Hippocampal formation (tissue), 2 donors: ENCODE data around the gene SYS1.
"Not testable (repeated sequence)": the region's sequence is repeated elsewhere in the genome, so short reads cannot be mapped to it uniquely, and the experiment has no call there.

Source experiments
- DNase-seq, 2 donors: peaks; one replicate each; lab custom pipeline; 2025; lab: John Stamatoyannopoulos, UW

The SYS1 gene

GRCh38 chr20:45340236-45340847 is 22.6 kb upstream of the SYS1 start:
- DNase-seq: no peak

GRCh38 chr20:45340951-45341350 is 22.0 kb upstream of the SYS1 start:
- DNase-seq: no peak

DNA sequence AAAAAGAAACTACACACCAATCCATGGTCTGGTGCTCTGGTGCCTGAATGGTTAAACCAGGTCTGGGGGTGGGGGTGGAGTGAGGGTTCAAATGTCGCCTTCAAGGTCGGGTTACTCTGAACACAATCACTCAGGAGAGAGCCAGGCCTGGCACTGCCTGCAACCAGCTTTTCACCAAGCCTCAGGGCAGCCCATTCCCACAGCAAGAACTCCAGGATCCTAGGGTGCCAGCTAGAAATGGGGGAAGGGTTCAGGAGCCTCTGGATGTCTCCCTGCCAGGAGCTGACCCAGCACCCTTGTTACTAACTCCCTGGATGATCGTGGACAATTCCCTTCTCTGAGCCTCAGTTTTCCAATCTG is 21.4 kb upstream of the SYS1 start:
- no peak for DNase-seq

DNA sequence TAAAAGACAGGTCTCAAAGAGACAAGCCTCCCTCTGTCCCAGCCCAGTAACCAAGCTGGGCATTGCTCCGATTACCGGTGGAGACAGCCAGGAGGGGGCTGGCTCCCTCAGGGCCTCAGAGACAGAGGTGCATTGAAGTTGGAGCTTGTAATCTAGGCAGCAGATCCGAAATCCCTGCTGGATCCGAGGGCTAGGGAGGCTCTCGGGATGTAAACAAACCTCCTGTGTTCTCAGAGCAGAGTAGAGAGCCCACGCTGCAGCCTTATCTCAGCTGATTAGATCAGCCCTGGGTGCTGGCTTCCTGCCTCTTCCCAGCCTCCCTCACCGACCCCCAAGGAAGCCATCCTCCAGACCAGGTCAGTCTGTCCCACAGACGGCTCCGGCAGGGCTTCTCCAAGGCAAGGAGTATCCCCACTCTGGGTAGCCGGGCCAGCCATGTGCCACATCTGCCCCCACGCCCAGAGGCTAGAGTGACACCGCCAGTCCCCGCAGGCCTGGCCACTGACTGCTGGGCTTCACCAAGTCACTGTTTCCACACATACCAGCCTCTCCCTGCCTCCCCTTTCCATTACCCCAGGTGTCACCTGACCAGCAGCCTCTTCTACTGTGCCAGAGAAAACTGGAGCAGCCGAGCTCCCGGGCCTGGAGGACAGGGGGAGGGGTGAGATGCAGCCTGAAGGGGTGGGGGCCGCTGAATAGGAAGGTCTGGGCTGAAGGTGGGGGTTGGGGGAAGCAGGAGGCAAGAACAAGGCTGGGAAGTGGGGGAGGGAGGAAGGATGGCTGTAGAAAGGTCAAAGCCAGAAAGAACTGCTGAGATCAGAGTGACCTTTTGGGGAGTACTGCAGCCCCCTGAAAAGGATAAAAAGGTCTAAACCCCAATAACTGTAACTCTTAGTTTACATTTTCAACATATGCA is 20.8 kb upstream of the SYS1 start:
- DNase-seq: peak; percentile 23 to 46

DNA sequence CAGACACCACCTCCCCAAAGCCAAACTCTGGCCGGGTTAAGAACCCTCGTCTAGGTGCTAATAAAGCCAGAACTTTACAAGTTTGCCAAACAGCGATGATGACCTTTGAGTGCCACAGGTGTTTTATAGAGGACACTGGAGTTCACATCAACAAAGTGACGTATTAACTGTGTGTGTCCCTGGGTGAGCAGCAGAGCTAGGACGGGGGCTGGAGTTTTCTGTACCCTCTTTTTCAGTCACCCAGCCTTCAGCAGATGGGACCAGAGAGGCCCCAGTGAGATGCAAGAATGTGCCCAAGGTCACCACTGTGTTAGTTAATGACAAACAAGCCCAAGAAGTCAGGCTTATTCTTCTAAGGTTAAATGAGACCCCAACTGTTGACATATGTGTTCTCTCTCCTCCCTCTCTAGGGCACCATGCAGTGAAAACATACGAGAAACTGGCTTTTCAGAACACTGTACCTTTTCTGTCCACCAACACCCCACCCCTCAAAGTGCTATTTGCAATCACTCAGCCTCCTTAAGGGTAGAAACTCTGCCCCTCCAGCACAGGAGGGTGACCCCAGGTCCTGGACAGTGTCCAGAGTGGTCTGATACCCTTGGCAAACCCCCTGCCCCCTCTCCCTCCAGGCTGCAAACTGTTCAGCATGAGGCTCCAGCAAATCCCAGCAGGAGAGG is 20.0 kb upstream of the SYS1 start:
- no peak for DNase-seq

DNA sequence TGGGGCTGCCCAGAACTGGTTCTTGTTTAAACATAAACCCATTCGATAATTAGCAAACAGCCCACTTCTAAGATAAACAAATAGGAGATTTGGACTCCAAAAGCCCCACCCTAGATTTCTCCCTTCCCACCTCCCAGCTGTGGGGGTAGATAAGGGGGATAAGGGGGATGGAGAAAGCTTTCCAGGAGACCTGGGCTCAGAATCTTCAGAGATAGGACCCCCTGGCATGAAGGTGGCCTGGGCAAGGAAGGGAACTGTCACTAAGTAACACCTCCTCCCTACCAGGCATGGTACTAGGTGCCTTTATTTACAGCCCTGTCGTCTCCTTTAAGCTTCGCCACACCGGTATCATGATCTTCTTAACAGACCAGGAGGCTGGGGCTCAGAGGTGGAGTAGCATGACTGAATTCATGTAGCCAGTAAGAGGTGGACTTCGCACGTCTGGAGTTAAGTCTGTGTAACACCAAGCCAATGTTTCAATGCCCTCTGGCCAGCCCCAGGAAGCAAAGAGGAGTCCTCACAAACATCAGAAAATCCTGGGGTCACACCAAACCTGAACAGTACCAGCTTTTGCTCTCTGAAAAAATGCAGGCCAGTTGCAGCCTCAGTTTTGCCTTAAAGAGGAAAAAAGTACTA is 19.3 kb upstream of the SYS1 start:
- no peak for DNase-seq

DNA sequence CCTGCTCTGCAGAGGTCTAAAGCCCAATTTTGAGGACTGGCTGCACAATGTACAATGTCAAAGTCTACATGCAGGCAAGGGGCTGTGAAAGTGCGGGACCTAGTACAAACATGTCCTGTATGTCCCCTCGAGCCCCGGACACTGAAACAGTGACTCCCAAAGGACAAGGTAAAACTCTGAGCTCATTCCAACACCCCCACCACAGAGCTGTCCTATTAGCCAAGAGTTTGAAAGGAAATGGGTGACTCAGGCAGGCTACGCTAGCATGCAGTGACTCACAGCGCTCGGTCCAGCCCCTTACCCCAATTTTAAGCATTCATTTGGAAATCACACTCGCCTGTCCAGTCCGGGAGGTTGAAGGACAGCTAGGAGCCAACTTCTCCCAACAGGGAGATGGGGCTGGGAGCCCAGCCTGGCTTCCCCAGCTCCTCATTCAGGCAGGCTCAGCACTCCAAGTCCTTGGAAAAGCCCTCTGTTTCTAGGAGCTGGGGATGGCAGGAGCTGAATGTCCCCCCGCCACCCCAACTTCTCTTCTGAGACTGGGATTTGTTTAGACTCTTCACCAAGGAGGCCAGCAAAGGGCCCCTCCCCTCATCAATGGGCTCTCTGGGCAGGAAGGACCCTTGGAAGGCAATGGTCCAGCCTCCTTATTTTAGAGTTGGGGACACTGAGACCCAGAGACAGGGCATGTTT is 18.6 kb upstream of the SYS1 start:
- peak in 1 of 2 donors; percentile 13 for DNase-seq

- DNase-seq: peak in 1 of 2 donors; percentile 6
These were observed 17.6 kb upstream of the SYS1 start for GRCh38 chr20:45345104-45345936.

DNA sequence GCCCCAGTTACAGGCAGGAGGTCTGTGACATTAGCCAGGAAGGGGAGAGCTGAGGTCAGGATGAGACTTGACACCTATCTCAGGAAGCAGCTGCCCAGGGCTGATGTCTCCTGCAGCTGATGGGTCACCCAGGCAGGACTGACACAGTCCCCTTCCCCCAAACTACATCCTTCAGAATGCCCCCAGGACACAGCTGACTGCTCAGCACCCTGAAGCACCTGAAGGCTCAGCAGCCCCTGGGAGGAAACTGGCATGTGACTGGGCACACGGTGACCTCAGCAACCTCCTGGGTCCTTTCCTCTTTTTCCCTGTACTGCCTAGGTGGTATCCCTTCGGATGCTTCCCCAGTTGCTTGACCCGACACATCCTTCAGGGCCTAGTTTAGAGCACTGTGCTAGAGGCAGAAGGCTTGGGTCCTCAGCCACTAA is 16.7 kb upstream of the SYS1 start:
- DNase-seq: no peak

DNA sequence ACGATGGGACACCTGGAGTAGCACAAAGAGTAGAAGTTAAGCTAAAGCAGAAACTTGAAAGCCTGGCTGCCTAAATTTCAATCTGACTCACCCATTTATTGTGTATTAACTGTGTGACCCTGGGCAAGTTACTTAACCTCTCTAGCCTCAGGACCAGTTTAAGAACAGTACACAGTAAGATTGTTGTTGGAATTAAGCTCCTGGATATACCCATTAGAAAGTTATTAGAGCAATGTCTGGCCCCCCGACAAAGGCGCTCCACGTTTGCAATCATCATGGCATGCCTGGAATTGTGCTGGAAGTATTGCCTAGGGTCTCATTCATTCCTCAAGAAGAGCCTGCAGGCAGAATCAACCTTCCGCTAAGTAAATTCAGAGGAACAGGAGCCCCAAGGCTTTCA is 16.1 kb upstream of the SYS1 start:
- DNase-seq: no peak

DNA sequence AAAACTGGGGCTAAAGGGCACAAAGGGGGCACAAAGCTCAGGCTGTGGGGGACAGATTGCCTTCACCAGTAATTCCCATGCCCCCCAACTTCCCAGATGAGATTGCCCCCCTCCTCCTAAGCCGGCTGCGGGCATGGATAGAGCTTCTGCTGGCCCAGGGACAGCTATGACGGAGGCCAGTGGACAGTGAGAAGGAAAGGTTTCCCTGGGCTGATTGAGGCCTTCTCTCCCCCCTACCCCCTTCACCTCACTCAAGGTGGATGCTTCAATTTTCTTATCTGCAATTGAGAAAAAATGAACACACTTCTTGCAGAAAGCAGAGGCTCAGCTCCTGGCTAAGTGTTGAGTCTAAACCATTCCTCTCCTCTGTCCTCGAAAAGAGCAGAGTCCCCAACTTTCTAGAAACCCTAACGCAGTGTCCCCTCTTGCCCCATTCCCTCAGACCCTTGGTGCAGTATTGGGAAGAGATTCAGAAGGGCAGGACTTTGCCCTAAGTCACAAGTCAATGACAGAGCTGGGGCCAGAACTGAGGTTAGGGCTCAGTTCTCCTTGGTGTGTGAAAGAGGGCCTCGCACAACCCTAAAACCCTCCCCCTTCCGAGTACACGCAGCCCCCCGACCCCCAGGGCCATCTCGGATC is 15.5 kb upstream of the SYS1 start:
- DNase-seq: no peak

DNA sequence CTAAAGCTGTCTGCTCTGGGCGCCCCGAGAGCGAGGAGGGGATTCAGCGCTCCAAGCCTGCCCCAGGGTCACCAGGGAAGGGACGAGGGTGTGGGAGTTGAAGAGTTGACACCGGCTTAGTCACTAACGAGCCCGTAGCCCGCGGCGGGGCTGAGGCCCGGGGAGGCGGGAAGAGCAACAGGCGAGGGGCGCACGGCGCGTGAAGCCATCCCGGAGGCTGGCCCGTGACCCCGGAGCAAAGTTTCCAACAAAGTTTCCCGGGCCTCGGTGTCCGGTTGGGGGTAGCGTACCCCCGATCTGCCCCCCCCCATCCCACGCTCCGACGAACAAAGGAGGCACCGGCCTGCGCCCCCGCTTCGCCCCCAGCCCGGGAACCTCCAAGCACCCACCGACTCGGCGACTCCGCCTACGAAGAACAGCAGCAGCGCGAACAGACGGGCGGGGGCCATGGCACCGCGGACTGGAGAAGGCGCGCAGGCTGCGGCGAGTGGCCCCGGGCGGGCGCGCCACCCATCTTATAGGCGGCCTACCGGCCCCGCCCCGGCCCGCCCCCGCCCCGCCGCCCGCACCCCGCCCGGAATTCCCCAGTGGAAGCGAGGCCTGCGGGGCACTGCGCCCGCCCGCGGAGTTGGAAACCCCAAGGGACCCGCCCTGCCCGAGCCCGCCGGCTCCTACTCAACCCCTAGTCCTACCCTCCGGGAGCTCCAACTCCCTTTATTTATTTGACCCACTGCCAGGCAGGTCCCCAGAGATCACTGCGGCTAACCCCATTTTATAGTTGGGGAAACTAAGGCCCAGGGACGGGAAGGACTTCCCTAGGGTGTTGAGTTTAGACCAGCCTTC is 14.8 kb upstream of the SYS1 start, which contains the start of gene SDC4:
TSS of gene SDC4 (minus strand) at position 489 of the 843 bp plus-strand sequence. CDS start at position 449, 40 bp downstream.
- DNase-seq: peak in 1 of 2 donors; percentile 25

GRCh38 chr20:45350217-45350616 is 12.7 kb upstream of the SYS1 start:
- DNase-seq: no peak

DNA sequence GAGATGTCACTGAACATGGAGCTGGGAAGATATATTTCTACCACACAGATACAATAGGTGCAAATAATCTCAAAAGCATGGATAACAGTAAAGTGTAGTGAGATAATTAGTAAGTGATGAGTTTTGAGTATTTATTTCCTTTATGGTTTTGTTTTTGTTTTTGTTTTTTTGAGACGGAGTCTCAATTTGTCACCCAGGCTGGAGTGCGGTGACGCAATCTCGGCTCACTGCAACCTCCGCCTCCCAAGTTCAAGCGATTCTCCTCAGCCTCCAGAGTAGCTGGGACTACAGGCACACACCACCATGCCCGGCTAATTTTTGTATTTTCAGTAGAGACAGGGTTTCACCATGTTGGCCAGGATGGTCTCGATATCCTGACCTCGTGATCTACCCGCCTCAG is 12.2 kb upstream of the SYS1 start:
- not testable (repeated sequence) for DNase-seq

DNA sequence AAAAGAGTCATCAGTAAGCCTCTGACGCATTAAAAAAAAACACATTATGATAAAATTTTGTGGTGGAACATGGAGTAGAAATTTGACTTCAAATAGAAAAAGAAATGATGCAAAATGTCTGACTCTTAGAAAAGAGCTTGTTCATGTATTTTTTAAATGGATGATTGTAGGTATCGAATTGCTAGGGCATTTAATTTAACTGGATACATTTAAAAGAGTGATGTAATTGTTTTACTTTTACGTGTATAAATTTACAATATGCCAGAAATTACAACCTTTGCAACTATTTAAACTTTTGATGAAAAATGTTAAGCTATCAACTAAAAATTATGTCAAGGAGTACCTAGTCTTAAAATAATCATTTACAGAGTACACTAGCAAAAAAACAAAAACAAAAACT is 10.2 kb upstream of the SYS1 start:
- no peak for DNase-seq

- DNase-seq: no peak
These were observed 9.2 kb upstream of the SYS1 start for GRCh38 chr20:45353746-45354145.

GRCh38 chr20:45354423-45355208 is 8.3 kb upstream of the SYS1 start:
- no peak for DNase-seq
